Measurements from ENCODE around the gene HDAC4.

Gene HDAC4

GRCh38 chr2:239128706-239129105 is 272.1 kb downstream of the HDAC4 start:
- in situ Hi-C loops (cut with MboI; ENCODE audit: low pct_unique_long_range_greater_than_20kb, low sequenced_read_pairs, unreplicated experiment) = no loop called here
- DNase-seq (ENCODE audit: low spot score) = no peak

GRCh38 chr2:239127513-239127912 is 273.3 kb downstream of the HDAC4 start:
- DNase-seq (ENCODE audit: low spot score) = no peak
- TF ChIP-seq CTCF (IDR thresholded peaks at IDR 0.05; ENCODE audit: extremely low read depth, insufficient read depth, missing control alignments) = no peak
- in situ Hi-C loops (cut with MboI; ENCODE audit: low pct_unique_long_range_greater_than_20kb, low sequenced_read_pairs, unreplicated experiment) = no loop called here

More at GRCh38 chr2:239128706-239129105, 272.1 kb downstream of the HDAC4 start:
- TF ChIP-seq CTCF (IDR thresholded peaks at IDR 0.05; ENCODE audit: extremely low read depth, insufficient read depth, missing control alignments) = no peak

- in situ Hi-C loops (cut with MboI; ENCODE audit: low pct_unique_long_range_greater_than_20kb, low sequenced_read_pairs, unreplicated experiment) = no loop called here
- no peak for TF ChIP-seq CTCF (IDR thresholded peaks at IDR 0.05; ENCODE audit: extremely low read depth, insufficient read depth, missing control alignments)
- no peak for DNase-seq (ENCODE audit: low spot score)
Observed at GRCh38 chr2:239125726-239126675, 274.8 kb downstream of the HDAC4 start.

- no peak for TF ChIP-seq CTCF (IDR thresholded peaks at IDR 0.05; ENCODE audit: extremely low read depth, insufficient read depth, missing control alignments)
- in situ Hi-C loops (cut with MboI; ENCODE audit: low pct_unique_long_range_greater_than_20kb, low sequenced_read_pairs, unreplicated experiment) = no loop called here
- no peak for DNase-seq (ENCODE audit: low spot score)
Observed at GRCh38 chr2:239124152-239124899, 276.5 kb downstream of the HDAC4 start.

- TF ChIP-seq CTCF (IDR thresholded peaks at IDR 0.05; ENCODE audit: extremely low read depth, insufficient read depth, missing control alignments) = no peak
- DNase-seq (ENCODE audit: low spot score) = no peak
- in situ Hi-C loops (cut with MboI; ENCODE audit: low pct_unique_long_range_greater_than_20kb, low sequenced_read_pairs, unreplicated experiment) = no loop called here
Observed at GRCh38 chr2:239122421-239123110, 278.3 kb downstream of the HDAC4 start.

- in situ Hi-C loops (cut with MboI; ENCODE audit: low pct_unique_long_range_greater_than_20kb, low sequenced_read_pairs, unreplicated experiment) = no loop called here
- no peak for TF ChIP-seq CTCF (IDR thresholded peaks at IDR 0.05; ENCODE audit: extremely low read depth, insufficient read depth, missing control alignments)
Observed at GRCh38 chr2:239121600-239122012, 279.2 kb downstream of the HDAC4 start.

More at GRCh38 chr2:239121600-239122012, 279.2 kb downstream of the HDAC4 start:
- no peak for DNase-seq (ENCODE audit: low spot score)

Data from GM13977 (cell line).